Measurements from ENCODE around the gene FOXP1. TPM values are rescaled to one million over a fixed set of nuclear protein-coding genes. Genes with fewer than 3 reads are reported as not detected.

FOXP1 gene
- total RNA-seq, 1 experiment from 2014 or later = 22.1 TPM

DNA sequence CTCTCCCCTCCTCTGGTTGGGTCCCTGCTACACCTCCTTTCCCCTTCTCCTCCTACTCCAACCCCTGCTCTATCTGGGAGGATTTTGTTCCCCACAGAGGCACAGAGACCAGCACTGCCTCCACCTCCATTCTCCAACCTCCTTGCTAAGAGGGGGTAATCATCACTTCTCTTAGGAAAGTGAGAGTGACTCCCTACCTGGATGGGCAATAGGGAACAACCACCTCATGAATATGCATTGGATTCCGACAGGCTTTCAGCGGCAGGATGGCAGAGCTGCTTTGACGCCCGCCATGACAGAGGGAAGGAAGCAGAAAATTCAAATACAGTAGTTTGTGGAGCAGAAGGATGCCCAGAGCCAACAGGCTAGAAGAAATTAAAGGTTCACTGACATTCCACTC, 656.3 kb downstream of the FOXP1 start:
- no peak for DNase-seq (ENCODE audit: low read depth in 1 of 2, low spot score in 2 of 2)
- Histone ChIP-seq H3K4me3 (no peak overlapping the region), H3K36me3 (no peaks in the 10 kb centered on the region), H3K9me3 (replicated peaks) (no peaks in the 10 kb centered on the region), H3K27me3 (replicated peaks) (no peaks in the 10 kb centered on the region), H3K27ac (no peak overlapping the region), H3K4me1 (replicated peaks) (no peaks in the 10 kb centered on the region)

DNA sequence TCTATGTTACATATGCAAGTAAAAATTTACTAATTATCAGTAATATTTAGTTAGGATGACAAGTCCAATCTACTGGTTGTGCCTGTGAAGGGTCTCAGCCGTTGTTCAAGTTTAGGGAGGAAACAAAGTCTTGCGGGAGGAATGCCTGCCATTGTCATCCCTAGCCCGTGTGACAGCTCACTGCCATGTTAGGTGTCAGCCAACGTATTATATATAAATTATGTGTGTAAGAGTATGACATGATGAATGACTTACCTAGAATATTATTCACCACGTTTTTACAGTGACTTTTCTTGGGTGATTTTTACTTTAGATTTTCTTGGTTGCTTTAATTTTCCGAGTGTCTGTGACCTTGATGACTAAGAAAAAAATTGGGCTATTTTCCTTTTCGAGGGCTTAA, 656.7 kb downstream of the FOXP1 start:
- no peaks in the 10 kb centered on the region for H3K36me3 ChIP-seq
- H3K27ac ChIP-seq = no peak overlapping the region
- DNase-seq (ENCODE audit: low read depth in 1 of 2, low spot score in 2 of 2) = no peak
- no peaks in the 10 kb centered on the region for H3K4me1 ChIP-seq (replicated peaks)
- no peaks in the 10 kb centered on the region for H3K9me3 ChIP-seq (replicated peaks)
- no peak overlapping the region for H3K4me3 ChIP-seq
- H3K27me3 ChIP-seq (replicated peaks) = no peaks in the 10 kb centered on the region

DNA sequence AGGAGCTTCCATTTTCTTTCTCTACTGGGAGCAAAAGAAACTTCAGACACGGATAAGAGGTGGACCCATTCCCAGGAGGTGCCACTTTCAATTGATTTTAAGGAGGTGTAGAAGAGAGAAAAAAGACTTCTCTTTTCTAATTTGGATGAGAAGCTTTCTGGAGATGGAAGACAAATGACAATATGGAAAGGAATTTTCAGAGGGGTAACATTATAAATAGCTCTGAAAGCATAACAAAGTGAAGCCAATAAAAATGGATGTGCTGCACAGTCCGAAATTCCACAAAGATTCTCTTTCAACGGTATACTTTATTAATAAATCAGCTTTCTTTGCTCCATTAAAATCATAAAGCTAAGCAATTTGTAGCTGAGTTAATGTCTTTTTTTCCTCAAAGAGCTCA, 663.9 kb downstream of the FOXP1 start:
- no peak overlapping the region for H3K27ac ChIP-seq
- no peaks in the 10 kb centered on the region for H3K4me1 ChIP-seq (replicated peaks)
- no peak overlapping the region for H3K4me3 ChIP-seq
- H3K27me3 ChIP-seq (replicated peaks) = no peaks in the 10 kb centered on the region
- DNase-seq (ENCODE audit: low read depth in 1 of 2, low spot score in 2 of 2) = no peak
- no peaks in the 10 kb centered on the region for H3K36me3 ChIP-seq
- H3K9me3 ChIP-seq (replicated peaks) = no peaks in the 10 kb centered on the region

DNA sequence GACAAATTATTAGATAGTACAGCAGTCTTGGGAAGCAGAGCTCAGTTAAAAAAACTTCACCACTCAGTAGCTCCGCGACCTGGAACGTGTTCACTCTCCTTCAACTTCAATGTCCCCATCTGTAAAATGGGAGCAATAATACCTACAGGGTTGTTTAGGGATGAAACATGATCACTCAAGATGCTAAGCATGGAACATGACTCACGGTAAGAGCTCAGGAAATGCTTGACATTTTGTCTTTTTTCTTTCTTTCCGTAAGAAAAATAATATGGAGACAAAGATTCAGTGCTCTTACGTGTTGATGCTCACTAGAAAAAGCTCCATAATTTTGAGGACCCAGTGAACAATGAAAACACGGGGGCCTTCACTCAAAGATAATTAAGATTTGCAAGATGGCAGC, 664.4 kb downstream of the FOXP1 start:
- DNase-seq (ENCODE audit: low read depth in 1 of 2, low spot score in 2 of 2) = no peak
- Histone ChIP-seq H3K27ac (no peak overlapping the region), H3K9me3 (replicated peaks) (no peaks in the 10 kb centered on the region), H3K4me3 (no peak overlapping the region), H3K36me3 (no peaks in the 10 kb centered on the region), H3K4me1 (replicated peaks) (no peaks in the 10 kb centered on the region), H3K27me3 (replicated peaks) (no peaks in the 10 kb centered on the region)

GRCh38 chr3:70916375-70917055, 667.0 kb downstream of the FOXP1 start:
- Histone ChIP-seq H3K4me1 (replicated peaks) (no peaks in the 10 kb centered on the region), H3K27ac (no peak overlapping the region), H3K36me3 (no peaks in the 10 kb centered on the region), H3K27me3 (replicated peaks) (no peaks in the 10 kb centered on the region), H3K4me3 (no peak overlapping the region), H3K9me3 (replicated peaks) (no peaks in the 10 kb centered on the region)
- no peak for DNase-seq (ENCODE audit: low read depth in 1 of 2, low spot score in 2 of 2)

- Histone ChIP-seq H3K9me3 (replicated peaks) (no peaks in the 10 kb centered on the region), H3K27ac (no peak overlapping the region), H3K4me3 (no peak overlapping the region), H3K36me3 (no peaks in the 10 kb centered on the region), H3K27me3 (replicated peaks) (no peaks in the 10 kb centered on the region), H3K4me1 (replicated peaks) (no peaks in the 10 kb centered on the region)
- DNase-seq (ENCODE audit: low read depth in 1 of 2, low spot score in 2 of 2) = no peak
Measured at GRCh38 chr3:70914862-70915261, 668.7 kb downstream of the FOXP1 start.

GRCh38 chr3:70911719-70912118, 671.8 kb downstream of the FOXP1 start:
- Histone ChIP-seq H3K4me1 (replicated peaks) (no peaks in the 10 kb centered on the region), H3K36me3 (no peaks in the 10 kb centered on the region), H3K27ac (no peak overlapping the region), H3K27me3 (replicated peaks) (no peaks in the 10 kb centered on the region), H3K4me3 (no peak overlapping the region), H3K9me3 (replicated peaks) (no peaks in the 10 kb centered on the region)
- no peak for DNase-seq (ENCODE audit: low read depth in 1 of 2, low spot score in 2 of 2)

DNA sequence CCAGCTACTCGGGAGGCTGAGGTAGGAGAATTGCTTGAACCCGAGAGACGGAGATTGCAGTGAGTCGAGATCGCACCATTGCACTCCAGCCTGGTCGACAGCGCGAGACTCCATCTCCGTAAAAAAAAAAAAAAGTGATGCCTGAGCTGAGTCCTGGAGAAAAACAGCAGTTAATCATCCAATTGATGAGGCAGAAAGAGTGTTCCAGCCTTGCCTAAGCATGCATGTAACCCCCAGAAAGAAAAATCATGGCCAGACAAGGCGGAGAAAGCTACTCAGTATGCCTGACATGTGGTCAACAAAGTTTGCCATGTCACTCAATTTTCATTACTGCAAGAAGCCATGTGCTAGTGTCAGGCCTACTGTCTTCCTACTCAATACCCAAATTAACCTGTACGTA, 678.0 kb downstream of the FOXP1 start:
- Histone ChIP-seq H3K4me1 (replicated peaks) (no peaks in the 10 kb centered on the region), H3K27me3 (replicated peaks) (no peaks in the 10 kb centered on the region), H3K9me3 (replicated peaks) (no peaks in the 10 kb centered on the region), H3K36me3 (no peaks in the 10 kb centered on the region), H3K27ac (no peak overlapping the region), H3K4me3 (no peak overlapping the region)
- no peak for DNase-seq (ENCODE audit: low read depth in 1 of 2, low spot score in 2 of 2)

Other genes starting within 250 kb of the FOXP1 start
- gene EIF4E3, start 141.7 kb upstream of the FOXP1 start, total RNA-seq (2014; rRNA removed; shearing (Covaris generic)) = 0.91 and 2.3 TPM in 2 replicates
- not detected in 2 replicates for gene GPR27, start 170.1 kb upstream of the FOXP1 start, total RNA-seq (2014; rRNA removed; shearing (Covaris generic))
- gene PROK2, start 201.4 kb upstream of the FOXP1 start, total RNA-seq (2014; rRNA removed; shearing (Covaris generic)) = not detected in 2 replicates